GM12878 (cell line): ENCODE measurements around the gene SYNGAP1. TPM values are rescaled to one million over a fixed set of nuclear protein-coding genes. Genes with fewer than 3 reads are reported as not detected.

Experiments used
- BMI1 ChIP-seq: fragments of 450-650 bp; IDR thresholded peaks from 2 replicates; pipeline ENCODE4 v1.6.1; 2016; ENCODE audit warnings: mild to moderate bottlenecking, moderate library complexity, borderline replicate concordance
- MTA3 ChIP-seq: IDR thresholded peaks from 2 replicates; pipeline ENCODE4 v1.6.1; 2012; ENCODE audit warnings: low read length, inconsistent platforms, borderline replicate concordance
- PAX8 ChIP-seq: fragments of 450-650 bp; IDR thresholded peaks from 2 replicates; pipeline ENCODE4 v1.6.1; 2017; ENCODE audit warnings: mild to moderate bottlenecking, moderate library complexity
- PML ChIP-seq: IDR thresholded peaks from 2 replicates; pipeline ENCODE4 v1.6.1; 2012; ENCODE audit warnings: low read length, inconsistent platforms
- RAD21 ChIP-seq: IDR thresholded peaks from 2 replicates; pipeline ENCODE4 v1.6.1; 2011; ENCODE audit warnings: mild to moderate bottlenecking, low read depth, low read length, moderate library complexity; ENCODE audit not compliant: insufficient read depth
- RAD51 ChIP-seq: fragments of 450-650 bp; IDR thresholded peaks from 2 replicates; pipeline ENCODE4 v1.6.1; 2016; ENCODE audit warnings: moderate library complexity, mild to moderate bottlenecking, inconsistent platforms
- RB1 ChIP-seq: fragments of 450-650 bp; formaldehyde crosslinking; IDR thresholded peaks from 2 replicates; pipeline ENCODE4 v1.6.1; 2017; ENCODE audit warnings: mild to moderate bottlenecking, borderline replicate concordance
- SKIL ChIP-seq: fragments of 450-650 bp; IDR thresholded peaks from 2 replicates; pipeline ENCODE4 v1.6.1; 2017; ENCODE audit warnings: mild to moderate bottlenecking, low read depth, inconsistent platforms; ENCODE audit not compliant: poor library complexity, severe bottlenecking
- TARDBP ChIP-seq: IDR thresholded peaks from 2 replicates; pipeline ENCODE4 v1.6.1; 2016; ENCODE audit warnings: borderline replicate concordance
- USF2 ChIP-seq: IDR thresholded peaks from 2 replicates; pipeline ENCODE4 v1.6.1; 2011; ENCODE audit warnings: low read depth, low read length, improper control_type of control experiment, borderline replicate concordance
- YY1 ChIP-seq: IDR thresholded peaks from 2 replicates; pipeline ENCODE4 v1.6.1; 2011; ENCODE audit warnings: low read depth, mild to moderate bottlenecking, low read length
- ZNF592 ChIP-seq: fragments of 450-650 bp; IDR thresholded peaks from 2 replicates; pipeline ENCODE4 v1.6.1; 2017; ENCODE audit warnings: mild to moderate bottlenecking, moderate library complexity
- ZNF622 ChIP-seq: fragments of 450-650 bp; IDR thresholded peaks from 2 replicates; pipeline ENCODE4 v1.6.1; 2017; ENCODE audit warnings: mild to moderate bottlenecking, inconsistent platforms
- ZSCAN29 ChIP-seq: fragments of 450-650 bp; IDR thresholded peaks from 2 replicates; pipeline ENCODE4 v1.6.1; 2017; ENCODE audit warnings: mild to moderate bottlenecking, moderate library complexity
- polyA plus RNA-seq, 11 experiments: library from polyadenylated mRNA; depleted of rRNA in 4 of 11; unstranded in 6 of 11; stranded (reverse) in 5 of 11; fragments of >200 nt; fragmentation: Nextera tagmentation in 4 of 11; fragmentation: Illumina TruSeq in 1 of 11; extraction: Ambion mirVana in 4 of 11; extraction: Trizol in 1 of 11; gene quantifications; 1 replicate in 1 of 11; 2 replicates in 10 of 11; pipeline versions ENCODE4 v1.2.1 to v1.2.3, GENCODE V29; 2011 to 2016; ENCODE audit warnings: inconsistent platforms in 2 of 11, missing spikeins in 2 of 11, low read depth in 1 of 11
- total RNA-seq, 4 experiments: library from RNA; depleted of rRNA in 3 of 4; stranded (reverse); fragments of >200 nt in 3 of 4; fragmentation: Illumina TruSeq in 1 of 4; extraction: Trizol in 1 of 4; gene quantifications; 2 replicates each; pipeline versions ENCODE4 v1.2.1 to v1.2.3, GENCODE V29; 2013 to 2021
- TF ChIP-seq, protein P1 (sequence below): fragments of 150-350 bp; IDR thresholded peaks from 2 replicates; pipeline ENCODE4 v1.6.1; 2016; ENCODE audit warnings: low read depth, low read length
- TF ChIP-seq, protein P2 (sequence below): fragments of 450-650 bp; IDR thresholded peaks from 2 replicates; pipeline ENCODE4 v1.6.1; 2017; ENCODE audit warnings: mild to moderate bottlenecking, moderate library complexity

The SYNGAP1 gene
- total and polyA plus RNA-seq, 10 of the 15 experiments (the other 5 are each of a cell fraction or from before 2014, with no cell fraction given) = 0.05 to 9.2 (median 1.2) TPM

GRCh38 chr6:33427585-33428223 lies 7.8 kb downstream of the SYNGAP1 start (continued):
- TF ChIP-seq USF2 = no peak
- TF ChIP-seq ZNF592 = no peak
- no peak for TF ChIP-seq YY1
- TF ChIP-seq ZNF622 = no peak
- TF ChIP-seq, protein P1, sequence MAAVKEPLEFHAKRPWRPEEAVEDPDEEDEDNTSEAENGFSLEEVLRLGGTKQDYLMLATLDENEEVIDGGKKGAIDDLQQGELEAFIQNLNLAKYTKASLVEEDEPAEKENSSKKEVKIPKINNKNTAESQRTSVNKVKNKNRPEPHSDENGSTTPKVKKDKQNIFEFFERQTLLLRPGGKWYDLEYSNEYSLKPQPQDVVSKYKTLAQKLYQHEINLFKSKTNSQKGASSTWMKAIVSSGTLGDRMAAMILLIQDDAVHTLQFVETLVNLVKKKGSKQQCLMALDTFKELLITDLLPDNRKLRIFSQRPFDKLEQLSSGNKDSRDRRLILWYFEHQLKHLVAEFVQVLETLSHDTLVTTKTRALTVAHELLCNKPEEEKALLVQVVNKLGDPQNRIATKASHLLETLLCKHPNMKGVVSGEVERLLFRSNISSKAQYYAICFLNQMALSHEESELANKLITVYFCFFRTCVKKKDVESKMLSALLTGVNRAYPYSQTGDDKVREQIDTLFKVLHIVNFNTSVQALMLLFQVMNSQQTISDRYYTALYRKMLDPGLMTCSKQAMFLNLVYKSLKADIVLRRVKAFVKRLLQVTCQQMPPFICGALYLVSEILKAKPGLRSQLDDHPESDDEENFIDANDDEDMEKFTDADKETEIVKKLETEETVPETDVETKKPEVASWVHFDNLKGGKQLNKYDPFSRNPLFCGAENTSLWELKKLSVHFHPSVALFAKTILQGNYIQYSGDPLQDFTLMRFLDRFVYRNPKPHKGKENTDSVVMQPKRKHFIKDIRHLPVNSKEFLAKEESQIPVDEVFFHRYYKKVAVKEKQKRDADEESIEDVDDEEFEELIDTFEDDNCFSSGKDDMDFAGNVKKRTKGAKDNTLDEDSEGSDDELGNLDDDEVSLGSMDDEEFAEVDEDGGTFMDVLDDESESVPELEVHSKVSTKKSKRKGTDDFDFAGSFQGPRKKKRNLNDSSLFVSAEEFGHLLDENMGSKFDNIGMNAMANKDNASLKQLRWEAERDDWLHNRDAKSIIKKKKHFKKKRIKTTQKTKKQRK = no peak
- TF ChIP-seq PML = no peak
- no peak for TF ChIP-seq SKIL
- TF ChIP-seq RAD21 = no peak
- TF ChIP-seq BMI1 = peak; percentile 77
- no peak for TF ChIP-seq MTA3
- no peak for TF ChIP-seq RB1
- no peak for TF ChIP-seq ZSCAN29
- TF ChIP-seq PAX8 = no peak
- no peak for TF ChIP-seq RAD51
- TF ChIP-seq, protein P2, sequence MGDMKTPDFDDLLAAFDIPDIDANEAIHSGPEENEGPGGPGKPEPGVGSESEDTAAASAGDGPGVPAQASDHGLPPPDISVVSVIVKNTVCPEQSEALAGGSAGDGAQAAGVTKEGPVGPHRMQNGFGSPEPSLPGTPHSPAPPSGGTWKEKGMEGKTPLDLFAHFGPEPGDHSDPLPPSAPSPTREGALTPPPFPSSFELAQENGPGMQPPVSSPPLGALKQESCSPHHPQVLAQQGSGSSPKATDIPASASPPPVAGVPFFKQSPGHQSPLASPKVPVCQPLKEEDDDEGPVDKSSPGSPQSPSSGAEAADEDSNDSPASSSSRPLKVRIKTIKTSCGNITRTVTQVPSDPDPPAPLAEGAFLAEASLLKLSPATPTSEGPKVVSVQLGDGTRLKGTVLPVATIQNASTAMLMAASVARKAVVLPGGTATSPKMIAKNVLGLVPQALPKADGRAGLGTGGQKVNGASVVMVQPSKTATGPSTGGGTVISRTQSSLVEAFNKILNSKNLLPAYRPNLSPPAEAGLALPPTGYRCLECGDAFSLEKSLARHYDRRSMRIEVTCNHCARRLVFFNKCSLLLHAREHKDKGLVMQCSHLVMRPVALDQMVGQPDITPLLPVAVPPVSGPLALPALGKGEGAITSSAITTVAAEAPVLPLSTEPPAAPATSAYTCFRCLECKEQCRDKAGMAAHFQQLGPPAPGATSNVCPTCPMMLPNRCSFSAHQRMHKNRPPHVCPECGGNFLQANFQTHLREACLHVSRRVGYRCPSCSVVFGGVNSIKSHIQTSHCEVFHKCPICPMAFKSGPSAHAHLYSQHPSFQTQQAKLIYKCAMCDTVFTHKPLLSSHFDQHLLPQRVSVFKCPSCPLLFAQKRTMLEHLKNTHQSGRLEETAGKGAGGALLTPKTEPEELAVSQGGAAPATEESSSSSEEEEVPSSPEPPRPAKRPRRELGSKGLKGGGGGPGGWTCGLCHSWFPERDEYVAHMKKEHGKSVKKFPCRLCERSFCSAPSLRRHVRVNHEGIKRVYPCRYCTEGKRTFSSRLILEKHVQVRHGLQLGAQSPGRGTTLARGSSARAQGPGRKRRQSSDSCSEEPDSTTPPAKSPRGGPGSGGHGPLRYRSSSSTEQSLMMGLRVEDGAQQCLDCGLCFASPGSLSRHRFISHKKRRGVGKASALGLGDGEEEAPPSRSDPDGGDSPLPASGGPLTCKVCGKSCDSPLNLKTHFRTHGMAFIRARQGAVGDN = no peak
- no peak for TF ChIP-seq TARDBP
